ENCODE results near the gene RPS6KB2. TPM values are rescaled to one million over a fixed set of nuclear protein-coding genes. Genes with fewer than 3 reads are reported as not detected.

Gene RPS6KB2
- total RNA-seq, 1 donor from 2014 or later, result 53.3 TPM

Other genes starting within 250 kb of the RPS6KB2 start
- gene GRK2, start 162.0 kb upstream of the RPS6KB2 start, total RNA-seq, result 101 TPM in 2 replicates
- gene ANKRD13D, start 139.2 kb upstream of the RPS6KB2 start, total RNA-seq, result 18.6 and 24.5 TPM in 2 replicates
- 17.7 and 18.3 TPM in 2 replicates for gene SSH3, start 125.0 kb upstream of the RPS6KB2 start, total RNA-seq
- 105 and 115 TPM in 2 replicates for gene POLD4, start 74.9 kb upstream of the RPS6KB2 start, total RNA-seq
- 3.3 and 6.8 TPM in 2 replicates for gene CLCF1, start 54.9 kb upstream of the RPS6KB2 start, total RNA-seq
- 5.5 and 8.1 TPM in 2 replicates for gene RAD9A, start 36.5 kb upstream of the RPS6KB2 start, total RNA-seq
- 229 and 241 TPM in 2 replicates for gene PPP1CA, start 26.6 kb upstream of the RPS6KB2 start, total RNA-seq
- gene TBC1D10C, start 24.4 kb upstream of the RPS6KB2 start, total RNA-seq, result not detected in 2 replicates
- gene CARNS1, start 12.8 kb upstream of the RPS6KB2 start, total RNA-seq, result 49.7 and 83.0 TPM in 2 replicates
- gene PTPRCAP, start 9.2 kb downstream of the RPS6KB2 start, total RNA-seq, result 0.88 and 0.94 TPM in 2 replicates
- 64.5 and 66.9 TPM in 2 replicates for gene CORO1B, start 15.0 kb downstream of the RPS6KB2 start, total RNA-seq
- gene GPR152, start 24.2 kb downstream of the RPS6KB2 start, total RNA-seq, result not detected in 2 replicates
- 1.7 and 4.9 TPM in 2 replicates for gene CABP4, start 26.9 kb downstream of the RPS6KB2 start, total RNA-seq
- 62.2 and 144 TPM in 2 replicates for gene TMEM134, start 40.8 kb downstream of the RPS6KB2 start, total RNA-seq
- 47.9 and 56.4 TPM in 2 replicates for gene AIP, start 54.5 kb downstream of the RPS6KB2 start, total RNA-seq
- gene PITPNM1, start 76.9 kb downstream of the RPS6KB2 start, total RNA-seq, result 24.8 and 34.6 TPM in 2 replicates
- gene CDK2AP2, start 79.7 kb downstream of the RPS6KB2 start, total RNA-seq, result 31.2 and 48.4 TPM in 2 replicates
- gene CABP2, start 95.0 kb downstream of the RPS6KB2 start, total RNA-seq, result not detected in 2 replicates
- gene GSTP1, start 155.3 kb downstream of the RPS6KB2 start, total RNA-seq, result 152 and 246 TPM in 2 replicates
- gene NDUFV1, start 178.4 kb downstream of the RPS6KB2 start, total RNA-seq, result 195 and 214 TPM in 2 replicates
- gene NUDT8, start 201.4 kb downstream of the RPS6KB2 start, total RNA-seq, result 2.3 and 5.9 TPM in 2 replicates
- not detected in 2 replicates for gene TBX10, start 211.3 kb downstream of the RPS6KB2 start, total RNA-seq
- 0.27 TPM in 1 of 2 replicates, not detected in the other for gene ACY3, start 222.2 kb downstream of the RPS6KB2 start, total RNA-seq
- gene ALDH3B2, start 246.1 kb downstream of the RPS6KB2 start, total RNA-seq, result not detected in 2 replicates